Tibial nerve (tissue), 3 donors: ENCODE results near the gene NXPH4.

Experiments used
- POLR2A ChIP-seq, 2 donors: fragments of 450-650 bp; IDR thresholded peaks; one replicate each; pipeline ENCODE4 v1.6.1; 2017; ENCODE audit warnings: antibody characterized with exemption in 2 of 2, mild to moderate bottlenecking in 2 of 2, moderate library complexity in 2 of 2
- TF ChIP-seq, protein P1 (sequence below), 5 experiments: fragments of 200-600 bp in 3 of 5; fragments of 450-650 bp in 2 of 5; sonication (generic) in 3 of 5; IDR thresholded peaks; one replicate each; pipeline ENCODE4 v1.5.1; 2016 to 2019; ENCODE audit warnings: antibody characterized with exemption in 5 of 5, mild to moderate bottlenecking in 3 of 5, moderate library complexity in 2 of 5

DNA sequence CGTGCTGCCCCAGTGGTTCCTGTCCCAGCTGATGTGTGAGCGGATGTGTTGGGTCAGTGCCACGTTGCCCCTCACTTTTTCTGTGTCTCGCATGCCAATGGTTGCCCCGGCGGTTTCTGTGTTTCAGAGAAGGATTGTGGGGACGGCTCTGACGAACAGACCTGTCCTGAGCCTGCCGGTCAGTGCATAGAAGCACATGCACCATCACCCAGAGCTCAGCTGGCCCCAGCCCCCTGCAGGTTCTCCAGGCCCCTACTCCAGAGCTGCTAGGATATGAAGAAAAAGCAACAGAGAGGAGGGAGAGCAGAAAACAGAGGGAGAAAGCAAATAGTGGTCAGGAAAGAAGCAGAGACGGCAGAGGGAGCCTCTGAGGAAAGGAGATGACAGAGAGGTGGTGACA, 48.5 kb upstream of the NXPH4 start:
- TF ChIP-seq, protein P1, sequence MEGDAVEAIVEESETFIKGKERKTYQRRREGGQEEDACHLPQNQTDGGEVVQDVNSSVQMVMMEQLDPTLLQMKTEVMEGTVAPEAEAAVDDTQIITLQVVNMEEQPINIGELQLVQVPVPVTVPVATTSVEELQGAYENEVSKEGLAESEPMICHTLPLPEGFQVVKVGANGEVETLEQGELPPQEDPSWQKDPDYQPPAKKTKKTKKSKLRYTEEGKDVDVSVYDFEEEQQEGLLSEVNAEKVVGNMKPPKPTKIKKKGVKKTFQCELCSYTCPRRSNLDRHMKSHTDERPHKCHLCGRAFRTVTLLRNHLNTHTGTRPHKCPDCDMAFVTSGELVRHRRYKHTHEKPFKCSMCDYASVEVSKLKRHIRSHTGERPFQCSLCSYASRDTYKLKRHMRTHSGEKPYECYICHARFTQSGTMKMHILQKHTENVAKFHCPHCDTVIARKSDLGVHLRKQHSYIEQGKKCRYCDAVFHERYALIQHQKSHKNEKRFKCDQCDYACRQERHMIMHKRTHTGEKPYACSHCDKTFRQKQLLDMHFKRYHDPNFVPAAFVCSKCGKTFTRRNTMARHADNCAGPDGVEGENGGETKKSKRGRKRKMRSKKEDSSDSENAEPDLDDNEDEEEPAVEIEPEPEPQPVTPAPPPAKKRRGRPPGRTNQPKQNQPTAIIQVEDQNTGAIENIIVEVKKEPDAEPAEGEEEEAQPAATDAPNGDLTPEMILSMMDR (IDR thresholded peaks at IDR 0.05): no peak
- TF ChIP-seq POLR2A (IDR thresholded peaks at IDR 0.05): no peak
